Left forelimb (tissue), 1 donor: ENCODE measurements around the gene PIK3C2G.
"Not testable (repeated sequence)": the region's sequence is repeated elsewhere in the genome, so short reads cannot be mapped to it uniquely, and the experiment has no call there.

Source experiments
- DNase-seq: peaks from one replicate; pipeline ENCODE4 v3.0.0-alpha.2; 2018; ENCODE audit warnings: low spot score

PIK3C2G gene

DNA sequence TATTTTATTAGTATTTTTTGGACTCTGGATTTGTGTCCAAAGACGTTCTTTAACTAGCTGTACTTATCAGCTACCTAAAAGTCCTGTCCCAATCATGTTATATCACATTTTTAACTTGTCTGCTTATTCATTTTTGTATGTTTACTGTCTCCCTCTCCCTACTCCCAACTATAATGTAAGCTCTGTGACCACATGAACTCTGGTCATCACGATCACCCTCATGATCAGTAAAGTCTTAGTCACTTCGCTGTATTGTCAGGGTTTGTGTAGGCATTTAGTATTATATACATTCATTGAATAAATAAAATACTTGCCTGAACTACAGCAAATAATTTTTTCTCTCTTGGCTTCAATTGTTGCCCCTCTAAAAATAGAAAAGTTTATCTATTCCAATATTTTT lies 211.0 kb downstream of the PIK3C2G start:
- no peak for DNase-seq

GRCh38 chr12:18472806-18473205 lies 211.5 kb downstream of the PIK3C2G start:
- no peak for DNase-seq

DNA sequence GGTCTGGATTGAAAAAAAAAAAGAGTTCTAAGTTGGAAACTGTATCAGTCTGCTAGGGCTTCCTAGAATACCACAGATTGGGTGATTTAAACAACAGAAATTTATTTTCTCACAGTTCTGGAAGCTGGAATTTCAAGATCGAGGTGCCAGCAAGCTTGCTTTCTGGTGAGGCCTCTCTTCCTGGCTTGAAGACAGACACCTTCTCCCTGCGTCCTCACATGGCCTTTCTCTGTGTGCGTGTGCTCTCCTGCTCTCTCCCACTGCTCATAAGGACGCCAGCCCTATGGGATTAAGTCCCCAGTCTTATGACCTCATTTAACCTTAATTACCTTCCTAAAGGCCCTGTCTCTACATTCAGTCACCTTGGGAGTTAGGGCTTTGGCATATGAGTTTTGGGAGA lies 215.5 kb downstream of the PIK3C2G start:
- DNase-seq, result no peak

DNA sequence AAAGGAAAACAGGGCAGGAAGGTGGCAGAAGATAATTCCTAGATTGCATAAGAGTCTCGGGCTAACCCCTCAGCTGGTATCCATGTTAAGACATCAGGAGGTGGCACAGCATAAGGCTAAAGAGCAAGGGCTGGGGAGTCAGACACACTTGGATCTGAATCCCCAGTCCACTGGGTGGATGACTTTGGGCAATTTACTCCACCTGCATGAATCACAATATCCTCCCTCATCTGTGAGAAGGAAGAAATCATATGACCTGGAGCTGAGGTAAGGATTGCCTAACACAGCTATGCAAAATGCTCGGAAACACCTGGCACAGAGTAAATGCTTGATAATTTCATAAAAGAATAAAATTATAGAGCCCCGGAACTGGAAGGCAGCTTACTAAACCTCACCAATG lies 217.9 kb downstream of the PIK3C2G start:
- DNase-seq, result no peak

DNA sequence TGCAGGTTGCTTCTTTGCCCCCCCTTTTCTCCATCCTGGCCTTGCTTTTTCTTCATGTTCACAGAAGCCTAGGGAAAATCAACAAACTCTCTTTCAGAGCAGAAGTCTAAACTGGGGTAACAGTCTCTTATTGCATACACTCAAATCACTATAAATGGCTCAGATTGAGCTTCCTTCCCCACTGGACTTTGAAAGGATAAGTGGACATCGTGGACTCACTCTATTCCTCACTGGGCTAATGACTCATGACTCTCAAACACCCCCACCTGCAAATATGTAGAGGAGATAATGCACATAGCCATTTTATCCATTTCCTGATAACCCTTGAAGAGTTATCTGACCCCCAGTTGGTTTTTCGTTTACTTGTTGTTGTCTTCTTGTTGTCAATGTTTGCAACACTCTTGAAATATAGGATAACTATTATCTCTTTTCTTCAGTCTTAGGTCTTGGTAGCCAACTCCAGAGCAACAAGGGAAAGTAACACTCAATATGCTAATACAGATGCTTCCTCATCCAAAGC lies 221.3 kb downstream of the PIK3C2G start:
- DNase-seq, result no peak

DNA sequence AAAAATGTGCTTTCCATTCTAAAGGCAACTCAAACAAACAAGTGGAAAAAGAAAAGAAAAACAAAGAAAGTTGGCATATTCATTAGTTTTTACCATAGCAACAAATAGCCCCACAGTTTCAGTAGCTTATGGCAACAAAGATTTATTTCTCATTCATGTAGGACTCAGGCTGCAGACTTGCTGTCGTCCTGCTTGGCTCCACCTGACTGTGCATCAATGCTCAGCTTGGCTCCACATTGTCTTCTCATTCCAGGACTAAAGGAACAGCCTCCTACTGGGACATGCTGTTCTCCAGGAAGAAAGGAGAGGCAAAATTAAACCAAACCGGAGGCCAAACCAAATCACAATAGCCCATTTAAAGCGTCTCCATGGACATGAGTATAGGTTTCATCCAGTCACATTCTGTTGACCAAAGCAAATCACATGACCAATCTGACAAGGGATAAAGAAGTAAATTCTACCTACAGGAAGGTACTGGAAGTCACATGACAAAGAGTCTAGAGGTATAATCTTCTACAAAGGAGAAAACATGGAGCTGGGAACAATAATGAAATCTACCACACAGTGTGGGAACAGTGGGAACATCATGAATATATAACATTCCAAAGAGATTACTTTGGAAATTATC lies 222.5 kb downstream of the PIK3C2G start:
- DNase-seq, result no peak

DNA sequence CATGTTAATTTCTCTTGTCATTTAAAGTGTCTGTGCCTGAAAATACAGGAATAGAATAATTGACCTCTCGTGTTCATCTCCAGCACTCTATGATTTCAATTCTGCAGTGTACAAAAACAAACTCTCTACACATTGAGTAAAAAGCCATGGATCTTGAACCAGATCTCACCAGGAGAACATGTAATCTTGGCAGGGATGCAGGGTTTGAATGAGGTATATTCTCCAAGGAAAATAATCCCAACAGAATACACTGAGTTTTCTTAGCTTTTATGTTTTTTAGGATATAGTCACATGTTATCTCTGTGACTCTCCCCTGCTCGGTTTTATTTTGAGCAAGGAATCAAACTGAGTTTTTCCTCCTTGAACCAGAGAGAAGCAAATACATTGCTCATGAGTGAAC lies 224.7 kb downstream of the PIK3C2G start:
- DNase-seq, result no peak

DNA sequence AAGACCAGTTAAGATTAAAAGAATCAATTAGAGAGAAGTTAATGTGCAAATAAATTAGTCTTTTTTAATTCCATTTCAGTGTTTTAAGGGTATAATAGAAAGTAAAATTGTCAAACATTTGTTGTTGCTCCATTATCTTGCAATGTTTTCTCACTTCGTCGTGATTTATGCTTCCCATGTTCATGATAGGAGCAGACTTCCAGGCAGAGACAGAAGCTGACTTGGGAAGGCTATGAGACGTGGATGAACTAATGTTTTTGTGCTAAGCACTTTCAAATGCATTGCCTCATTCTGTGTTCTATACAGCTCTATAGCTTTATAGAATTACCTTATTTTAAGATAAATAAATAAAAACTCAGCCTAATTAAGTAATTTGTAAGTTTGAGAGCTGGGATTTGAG lies 226.2 kb downstream of the PIK3C2G start:
- DNase-seq, result no peak

GRCh38 chr12:18492372-18493025 lies 231.2 kb downstream of the PIK3C2G start:
- DNase-seq, result no peak

DNA sequence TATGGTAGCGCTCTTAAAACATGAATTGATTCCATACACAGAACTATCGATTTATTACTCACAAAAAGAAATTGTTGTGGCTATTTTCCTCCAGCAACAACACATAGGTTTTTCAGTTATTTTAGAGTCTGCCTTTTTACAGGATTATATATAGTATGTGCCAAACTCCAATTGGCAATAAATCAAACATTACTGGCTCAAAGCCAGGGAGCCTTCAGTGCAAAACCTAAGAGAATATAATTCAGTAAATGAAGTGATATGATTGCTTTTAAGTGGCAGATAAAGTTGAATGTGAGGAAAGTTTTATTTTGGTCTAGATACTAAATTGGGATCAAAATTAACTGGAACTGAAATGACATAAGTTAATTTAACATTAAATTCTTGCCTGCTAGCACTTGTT lies 234.8 kb downstream of the PIK3C2G start:
- DNase-seq, result no peak

DNA sequence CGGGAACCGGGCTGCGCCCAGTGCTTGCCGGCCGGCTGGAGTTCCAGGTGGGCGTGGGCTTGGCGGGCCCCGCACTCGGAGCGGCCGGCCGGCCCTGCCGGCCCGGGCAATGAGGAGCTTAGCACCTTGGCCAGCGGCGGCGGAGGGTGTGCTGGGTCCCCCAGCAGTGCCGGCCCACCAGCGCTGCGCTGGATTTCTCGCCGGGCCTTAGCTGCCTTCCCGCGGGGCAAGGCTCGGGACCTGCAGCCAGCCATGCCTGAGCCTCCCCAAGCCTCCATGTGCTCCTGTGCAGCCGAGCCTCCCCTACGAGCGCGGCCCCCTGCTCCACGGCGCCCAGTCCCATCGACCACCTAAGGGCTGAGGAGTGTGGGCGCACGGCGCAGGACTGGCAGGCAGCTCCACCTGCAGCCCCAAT lies 238.8 kb downstream of the PIK3C2G start:
- not testable (repeated sequence) for DNase-seq

GRCh38 chr12:18500736-18501135 lies 239.4 kb downstream of the PIK3C2G start:
- DNase-seq, result not testable (repeated sequence)

- no peak for DNase-seq
Measured at GRCh38 chr12:18502422-18502968, 241.2 kb downstream of the PIK3C2G start.

DNA sequence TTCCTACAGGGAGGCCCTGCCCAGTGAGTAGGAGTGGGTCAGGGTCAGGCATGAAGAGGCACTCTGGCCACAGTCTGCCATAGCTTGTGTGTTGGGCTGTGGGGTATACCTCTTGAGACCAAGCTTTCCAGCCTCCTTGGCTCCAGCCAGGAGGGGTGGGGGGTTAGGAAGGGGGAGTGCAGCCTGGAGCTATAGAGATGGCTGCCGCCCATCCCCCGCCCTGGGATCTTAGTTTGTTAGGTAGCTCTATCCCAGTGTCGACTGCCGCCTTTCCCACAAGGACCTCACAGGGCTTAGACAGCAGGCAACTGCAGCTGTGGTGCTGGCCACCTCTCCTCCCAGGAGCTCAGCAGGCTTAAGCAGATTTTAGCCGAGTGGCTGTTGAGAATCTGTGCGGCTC lies 260.1 kb downstream of the PIK3C2G start:
- no peak for DNase-seq

DNA sequence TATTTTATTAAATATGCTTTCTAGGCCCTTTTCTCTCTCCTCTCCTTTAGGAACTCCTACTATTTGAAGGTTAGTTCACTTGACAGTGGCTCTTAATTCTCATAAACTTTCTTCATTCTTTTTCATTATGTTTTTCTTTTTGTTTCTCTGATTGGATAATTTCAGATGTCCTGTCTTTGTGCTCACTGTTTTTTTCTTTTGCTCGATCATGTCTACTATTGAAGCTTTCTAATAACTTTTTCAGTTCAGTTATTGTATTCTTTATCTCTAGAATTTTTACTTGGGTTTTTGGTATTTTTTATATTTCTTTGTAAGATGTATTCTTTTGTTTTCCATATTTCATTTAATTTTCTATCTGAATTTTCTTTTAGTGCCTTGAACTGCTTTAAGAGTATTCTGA lies 261.5 kb downstream of the PIK3C2G start:
- no peak for DNase-seq

GRCh38 chr12:18542497-18542896 lies 281.2 kb downstream of the PIK3C2G start:
- DNase-seq, result not testable (repeated sequence)

DNA sequence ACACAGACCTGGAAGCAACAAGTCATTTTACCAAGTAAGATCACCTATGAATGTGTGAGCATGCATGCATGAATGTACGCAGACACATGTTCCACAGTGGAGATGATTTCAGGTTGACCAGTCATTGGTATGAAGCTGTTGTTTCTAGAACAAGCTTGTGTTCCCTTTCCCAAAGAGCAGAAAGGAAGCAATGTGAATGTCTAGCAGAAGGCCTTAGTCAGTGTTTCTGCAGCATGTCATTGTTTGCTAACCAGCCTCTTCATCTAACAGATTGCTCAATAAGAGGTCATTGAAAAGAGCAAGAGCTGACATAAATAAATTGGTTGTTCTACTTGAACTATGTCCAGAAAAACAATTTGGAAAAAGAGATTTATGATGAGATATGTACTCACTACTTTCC lies 285.1 kb downstream of the PIK3C2G start:
- DNase-seq, result no peak

GRCh38 chr12:18549598-18549997 lies 288.3 kb downstream of the PIK3C2G start:
- no peak for DNase-seq

- no peak for DNase-seq
Measured at GRCh38 chr12:18551106-18551505, 289.8 kb downstream of the PIK3C2G start.

DNA sequence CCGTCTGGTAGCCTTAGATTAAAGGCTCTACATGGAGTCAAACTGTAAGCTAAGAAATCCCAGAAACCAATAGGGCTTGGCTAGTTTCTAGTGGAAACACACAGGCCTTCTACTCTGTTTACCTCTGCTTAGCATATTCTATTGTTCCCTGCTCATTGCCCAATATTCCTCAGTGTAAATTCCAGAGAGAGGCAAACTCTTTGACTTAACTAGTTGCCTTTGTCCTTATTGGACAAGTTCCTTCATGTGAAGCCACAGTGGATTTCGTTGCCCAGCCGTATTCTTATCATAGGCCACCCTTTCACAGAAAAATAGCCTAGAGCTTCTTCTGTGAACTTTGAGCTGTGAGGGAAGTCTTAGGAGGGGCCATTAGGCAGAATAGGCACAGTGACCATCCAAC lies 290.4 kb downstream of the PIK3C2G start:
- no peak for DNase-seq

- DNase-seq, result no peak
Measured at GRCh38 chr12:18552829-18553228, 291.5 kb downstream of the PIK3C2G start.

DNA sequence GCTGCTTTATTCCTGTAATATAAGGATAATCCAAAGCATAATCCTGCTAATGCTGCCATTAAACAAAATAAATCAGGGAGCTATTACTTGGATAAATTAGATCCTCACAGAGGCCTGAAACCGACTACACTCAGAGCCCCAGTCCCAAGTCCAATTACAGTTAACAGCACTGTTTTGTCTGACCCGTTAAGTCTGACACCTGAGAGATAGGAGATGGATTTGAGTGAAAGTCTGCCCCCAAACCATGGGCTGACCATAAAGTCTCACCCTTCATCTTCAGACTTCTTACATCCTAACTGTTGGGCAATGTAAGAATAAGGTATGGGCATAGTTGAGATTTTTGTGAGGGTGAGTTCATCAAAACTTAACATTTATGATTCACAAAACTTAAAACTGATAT lies 294.8 kb downstream of the PIK3C2G start:
- DNase-seq, result no peak

DNA sequence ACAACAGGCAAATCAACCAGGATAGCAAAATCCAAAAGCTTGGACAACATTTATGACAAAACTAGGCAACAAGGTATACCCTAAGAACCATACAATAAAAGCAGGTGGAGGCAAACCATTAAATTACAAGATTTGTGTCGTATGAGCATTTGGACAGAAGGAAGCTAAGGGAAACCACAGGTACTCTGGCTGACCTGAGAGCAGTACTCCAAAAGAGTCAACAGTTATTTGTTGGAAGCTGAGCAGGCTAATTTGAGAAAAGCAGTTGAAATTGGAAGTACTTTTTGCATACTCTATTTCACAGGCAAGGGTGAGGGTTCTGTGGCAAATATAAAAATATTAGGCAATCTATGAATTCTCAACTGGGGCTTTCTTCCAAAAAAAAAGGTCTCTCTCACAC lies 297.9 kb downstream of the PIK3C2G start:
- DNase-seq, result no peak

- no peak for DNase-seq
Measured at GRCh38 chr12:18562531-18562930, 301.2 kb downstream of the PIK3C2G start.
